Activated naive CD4-positive, alpha-beta T cell treated with anti-CD3 and anti-CD28 coated beads, Interleukin-2, amount 50 U/mL, for 24 hours (primary cell): ENCODE measurements around the gene WDR74.
"Not testable (repeated sequence)": the region's sequence is repeated elsewhere in the genome, so short reads cannot be mapped to it uniquely, and the experiment has no call there.

Experiments
- H3K27ac Mint-ChIP-seq: one replicate; pipeline ENCODE4 v1.8.0; 2021; ENCODE audit warnings: mild to moderate bottlenecking, mixed read lengths
- H3K27me3 Mint-ChIP-seq: one replicate; pipeline ENCODE4 v1.8.0; 2021; ENCODE audit warnings: mixed read lengths
- H3K36me3 Mint-ChIP-seq: one replicate; pipeline ENCODE4 v1.8.0; 2021; ENCODE audit warnings: mixed read lengths
- H3K4me1 Mint-ChIP-seq: one replicate; pipeline ENCODE4 v1.8.0; 2021; ENCODE audit warnings: mixed read lengths
- H3K4me3 Mint-ChIP-seq: one replicate; pipeline ENCODE4 v1.8.0; 2021; ENCODE audit warnings: mild to moderate bottlenecking, mixed read lengths
- H3K9me3 Mint-ChIP-seq: one replicate; pipeline ENCODE4 v1.8.0; 2021; ENCODE audit warnings: mixed read lengths

The WDR74 gene

DNA sequence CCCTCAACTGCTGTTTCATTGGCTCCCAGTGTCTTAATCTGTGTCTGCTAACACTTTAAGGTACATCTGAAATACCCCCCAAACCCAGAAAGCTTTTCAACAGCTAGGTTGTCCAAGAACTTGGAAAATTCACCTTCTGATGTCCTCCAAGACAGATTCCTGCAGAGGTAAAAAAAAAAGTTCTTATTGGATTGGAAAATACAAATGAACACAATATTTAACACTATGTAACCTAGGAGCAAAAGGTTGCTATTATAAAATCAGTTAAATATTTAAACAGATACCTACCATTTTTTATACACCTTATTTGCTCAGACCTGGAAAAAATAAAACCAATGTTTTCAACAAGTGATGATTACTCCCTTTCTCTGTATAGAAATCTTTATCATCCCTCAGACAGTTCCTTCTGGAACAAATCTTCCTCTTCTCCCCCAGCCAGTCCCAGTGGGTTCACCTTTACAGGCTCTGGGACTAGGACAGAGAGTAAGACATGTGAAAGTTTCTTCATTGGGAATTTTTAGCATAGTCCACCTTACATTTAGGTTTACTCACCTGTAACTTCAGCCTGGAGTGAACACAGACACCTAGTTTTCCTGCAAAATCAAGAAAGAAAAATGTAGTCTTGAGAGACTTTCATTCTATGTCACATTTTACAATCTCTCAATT, 13.3 kb upstream of the WDR74 start:
- peak overlapping the region; percentile 97 for H3K27ac Mint-ChIP-seq
- peaks cover 34% of the 10 kb centered on the region for H3K4me1 Mint-ChIP-seq
- H3K36me3 Mint-ChIP-seq, result peaks cover 35% of the 10 kb centered on the region
- no peaks in the 10 kb centered on the region for H3K9me3 Mint-ChIP-seq
- H3K4me3 Mint-ChIP-seq, result peak overlapping the region; percentile 95
- no peaks in the 10 kb centered on the region for H3K27me3 Mint-ChIP-seq

DNA sequence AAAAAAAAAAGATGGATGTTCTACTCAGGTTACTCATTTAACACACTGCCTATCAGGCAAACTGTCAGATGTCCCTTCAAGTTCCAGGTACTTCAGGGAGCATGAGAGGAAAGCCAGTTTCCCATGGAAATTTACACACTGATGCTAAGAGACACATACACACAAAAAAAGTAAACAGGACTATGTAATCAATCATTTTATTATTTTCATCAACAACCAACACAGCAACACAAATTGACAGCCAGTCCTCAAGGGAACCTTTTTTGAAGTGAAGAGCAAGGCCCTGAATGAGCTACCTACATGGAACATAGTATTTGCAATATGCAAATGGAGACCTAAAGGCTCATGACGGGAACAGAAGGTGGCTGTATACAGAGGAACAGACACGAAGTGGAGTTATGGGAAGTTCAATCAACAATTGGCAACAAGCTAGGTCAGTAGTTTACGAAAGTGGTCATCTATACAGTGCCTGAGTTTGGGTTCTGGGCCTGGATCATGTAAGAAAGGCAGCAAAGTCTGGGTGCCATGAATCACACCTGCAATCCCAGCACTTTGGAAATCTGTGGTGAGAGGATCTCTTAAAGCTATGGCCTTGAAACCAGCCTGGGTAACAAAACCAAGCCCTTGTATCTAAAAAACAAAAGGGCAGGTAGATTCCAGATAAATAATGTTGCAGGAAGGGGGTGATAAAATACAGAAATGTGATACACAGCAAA, 12.6 kb upstream of the WDR74 start:
- H3K4me3 Mint-ChIP-seq, result peak overlapping the region; percentile 95
- peak overlapping the region; percentile 96 for H3K27ac Mint-ChIP-seq
- peaks cover 31% of the 10 kb centered on the region for H3K4me1 Mint-ChIP-seq
- H3K36me3 Mint-ChIP-seq, result peaks cover 34% of the 10 kb centered on the region
- no peaks in the 10 kb centered on the region for H3K27me3 Mint-ChIP-seq
- no peaks in the 10 kb centered on the region for H3K9me3 Mint-ChIP-seq

DNA sequence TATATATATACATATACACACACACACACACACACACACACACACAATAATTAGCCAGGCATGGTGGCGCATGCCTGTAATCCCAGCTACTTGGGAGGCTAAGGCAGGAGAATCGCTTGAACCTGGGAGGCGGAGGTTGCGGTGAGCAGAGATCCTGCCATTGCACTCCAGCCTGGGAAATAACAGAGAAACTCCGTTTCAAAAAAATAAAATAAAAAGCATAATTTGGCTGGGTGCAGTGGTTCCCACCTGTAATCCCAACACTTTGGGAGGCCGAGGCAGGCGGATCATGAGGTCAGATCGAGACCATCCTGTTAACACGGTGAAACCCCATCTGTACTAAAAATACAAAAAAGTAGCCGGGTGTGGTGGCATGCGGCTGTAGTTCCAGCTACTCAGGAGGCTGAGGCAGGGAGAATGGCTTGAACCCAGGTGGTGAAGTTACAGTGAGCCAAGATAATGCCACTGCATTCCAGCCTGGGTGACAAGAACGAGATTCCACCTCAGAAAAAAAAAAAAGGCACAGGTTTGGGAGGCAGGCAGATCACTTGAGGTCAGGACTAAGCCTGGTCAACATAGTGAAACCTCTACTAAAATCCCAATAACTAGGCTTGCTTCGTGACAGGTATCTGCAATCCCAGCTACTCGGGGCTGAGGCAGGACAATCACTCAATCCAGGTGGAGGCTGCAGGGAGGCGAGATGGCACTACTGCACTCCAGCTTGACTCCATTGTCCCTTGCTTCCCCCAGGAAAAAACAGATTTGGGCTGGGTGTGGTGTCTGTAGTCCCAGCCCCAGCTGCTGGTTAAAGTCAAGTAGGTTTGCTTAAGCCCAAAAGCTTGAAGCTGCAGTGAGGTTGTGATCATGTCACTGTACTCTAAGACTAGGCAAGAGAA, 11.8 kb upstream of the WDR74 start:
- H3K4me1 Mint-ChIP-seq, result peaks cover 32% of the 10 kb centered on the region
- H3K27ac Mint-ChIP-seq, result peak overlapping the region; percentile 96
- H3K36me3 Mint-ChIP-seq, result peaks cover 34% of the 10 kb centered on the region
- peak overlapping the region; percentile 95 for H3K4me3 Mint-ChIP-seq
- H3K27me3 Mint-ChIP-seq, result no peaks in the 10 kb centered on the region
- H3K9me3 Mint-ChIP-seq, result no peaks in the 10 kb centered on the region

DNA sequence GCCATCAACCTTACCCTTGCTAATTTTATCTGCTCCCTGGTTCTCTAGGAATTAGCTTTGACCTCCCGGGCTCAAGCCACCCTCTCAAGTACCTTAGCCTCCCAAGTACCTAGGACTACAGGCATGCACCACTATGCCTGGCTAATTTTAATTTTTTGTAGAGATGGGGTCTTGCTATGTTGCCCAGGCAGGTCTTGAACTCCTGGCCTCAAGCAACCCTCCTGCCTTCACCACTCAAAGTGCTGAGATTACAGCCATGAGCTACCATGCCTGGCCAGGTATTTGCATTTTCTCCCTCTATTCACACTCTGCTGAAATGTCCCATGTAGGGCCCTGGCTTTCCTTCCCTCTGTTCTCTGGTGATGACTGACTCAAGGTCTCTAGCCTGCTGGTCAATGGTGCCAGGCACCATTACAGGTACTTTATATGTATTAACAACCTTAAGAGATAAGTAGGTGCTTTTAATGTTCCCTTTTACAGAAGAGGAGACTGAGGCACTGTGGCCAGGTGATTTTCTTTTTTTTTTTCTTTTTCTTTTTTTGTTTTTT, 8.5 kb upstream of the WDR74 start:
- H3K9me3 Mint-ChIP-seq, result no peaks in the 10 kb centered on the region
- peaks cover 8% of the 10 kb centered on the region for H3K36me3 Mint-ChIP-seq
- H3K27me3 Mint-ChIP-seq, result no peaks in the 10 kb centered on the region
- peaks cover 22% of the 10 kb centered on the region for H3K4me1 Mint-ChIP-seq
- H3K4me3 Mint-ChIP-seq, result no peak overlapping the region
- no peak overlapping the region for H3K27ac Mint-ChIP-seq

- Mint-ChIP-seq H3K4me1 (peaks cover 12% of the 10 kb centered on the region), H3K27me3 (no peaks in the 10 kb centered on the region), H3K9me3 (no peaks in the 10 kb centered on the region), H3K27ac (no peak overlapping the region), H3K36me3 (no peaks in the 10 kb centered on the region), H3K4me3 (no peak overlapping the region)
Observed at GRCh38 chr11:62846177-62846576, 6.8 kb upstream of the WDR74 start.

GRCh38 chr11:62844154-62844553, 4.8 kb upstream of the WDR74 start:
- H3K27ac Mint-ChIP-seq, result peak overlapping the region; percentile 41
- H3K4me3 Mint-ChIP-seq, result no peak overlapping the region
- no peaks in the 10 kb centered on the region for H3K9me3 Mint-ChIP-seq
- no peaks in the 10 kb centered on the region for H3K27me3 Mint-ChIP-seq
- H3K4me1 Mint-ChIP-seq, result peaks cover 21% of the 10 kb centered on the region
- H3K36me3 Mint-ChIP-seq, result peaks cover 3% of the 10 kb centered on the region

- Mint-ChIP-seq H3K4me3 (no peak overlapping the region), H3K36me3 (peaks cover 5% of the 10 kb centered on the region), H3K4me1 (peaks cover 22% of the 10 kb centered on the region), H3K27me3 (no peaks in the 10 kb centered on the region), H3K27ac (no peak overlapping the region), H3K9me3 (no peaks in the 10 kb centered on the region)
Observed at GRCh38 chr11:62843466-62843865, 4.1 kb upstream of the WDR74 start.

GRCh38 chr11:62842891-62843290, 3.5 kb upstream of the WDR74 start:
- H3K27ac Mint-ChIP-seq, result not testable (repeated sequence)

GRCh38 chr11:62842171-62842741, 2.9 kb upstream of the WDR74 start:
- Mint-ChIP-seq H3K4me1 (peaks cover 29% of the 10 kb centered on the region), H3K9me3 (no peaks in the 10 kb centered on the region), H3K36me3 (peaks cover 10% of the 10 kb centered on the region), H3K4me3 (no peak overlapping the region), H3K27ac (no peak overlapping the region), H3K27me3 (no peaks in the 10 kb centered on the region)

More at GRCh38 chr11:62842891-62843290, 3.5 kb upstream of the WDR74 start:
- H3K36me3 Mint-ChIP-seq, H3K27me3 Mint-ChIP-seq, H3K9me3 Mint-ChIP-seq, H3K4me3 Mint-ChIP-seq: not testable (repeated sequence)
- peaks cover 22% of the 10 kb centered on the region for H3K4me1 Mint-ChIP-seq

DNA sequence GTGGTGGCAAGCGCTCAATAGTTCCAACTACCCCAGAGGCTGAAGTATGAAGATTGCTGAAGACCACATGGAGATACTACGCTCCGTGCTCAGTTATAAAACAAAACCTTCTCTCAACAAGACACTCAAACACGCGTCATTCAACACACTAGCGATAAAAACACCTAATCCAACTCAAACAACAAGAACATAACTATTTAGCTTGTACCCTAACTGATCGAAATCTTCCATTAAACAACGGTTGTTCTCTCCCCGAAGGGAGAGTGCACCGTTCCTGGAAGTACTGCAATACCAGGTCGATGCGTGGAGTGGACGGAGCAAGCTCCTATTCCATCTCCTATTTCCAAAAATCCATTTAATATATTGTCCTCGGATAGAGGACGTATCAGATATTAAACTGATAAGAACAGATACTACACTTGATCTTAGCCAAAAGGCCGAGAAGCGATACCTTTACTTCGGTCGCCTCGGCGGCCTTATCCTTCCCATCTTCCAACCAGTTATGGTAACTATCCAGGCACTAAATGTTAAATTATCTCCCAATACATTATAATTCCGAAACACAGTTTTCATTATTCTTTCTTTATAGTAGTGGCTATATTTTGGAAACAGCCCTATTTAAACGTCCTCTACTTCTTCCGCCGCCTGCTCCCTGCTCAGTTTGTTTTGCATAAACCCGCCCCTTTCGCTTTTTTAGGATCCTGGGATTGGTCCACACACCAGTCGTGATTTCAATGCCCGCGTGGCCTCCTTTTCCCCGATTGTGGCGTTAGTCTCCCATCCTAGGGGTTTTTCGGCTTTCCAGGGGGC, 2.2 kb upstream of the WDR74 start:
- no peak overlapping the region for H3K4me3 Mint-ChIP-seq
- H3K4me1 Mint-ChIP-seq, result peaks cover 28% of the 10 kb centered on the region
- peaks cover 11% of the 10 kb centered on the region for H3K36me3 Mint-ChIP-seq

GRCh38 chr11:62840721-62841360, 1.5 kb upstream of the WDR74 start:
- not testable (repeated sequence) for H3K27me3 Mint-ChIP-seq, H3K9me3 Mint-ChIP-seq, H3K27ac Mint-ChIP-seq, H3K4me3 Mint-ChIP-seq
- Mint-ChIP-seq H3K36me3 (peaks cover 13% of the 10 kb centered on the region), H3K4me1 (peaks cover 31% of the 10 kb centered on the region)

More for the DNA sequence above, 2.2 kb upstream of the WDR74 start:
- H3K27me3 Mint-ChIP-seq, result no peaks in the 10 kb centered on the region
- H3K9me3 Mint-ChIP-seq, result no peaks in the 10 kb centered on the region
- no peak overlapping the region for H3K27ac Mint-ChIP-seq

GRCh38 chr11:62835336-62835735, 4.1 kb downstream of the WDR74 start:
- no peak overlapping the region for H3K4me3 Mint-ChIP-seq

GRCh38 chr11:62832336-62833234, 6.8 kb downstream of the WDR74 start, which contains the start of gene TEX54:
TSS of gene TEX54 (minus strand) at chr11:62832841.
- Mint-ChIP-seq H3K9me3 (no peaks in the 10 kb centered on the region), H3K4me3 (peak within 1 kb of the TSS; percentile 93), H3K4me1 (peaks cover 56% of the 10 kb centered on the region), H3K27me3 (no peaks in the 10 kb centered on the region), H3K27ac (peak within 1 kb of the TSS; percentile 99), H3K36me3 (peaks cover 17% of the 10 kb centered on the region)

More at GRCh38 chr11:62835336-62835735, 4.1 kb downstream of the WDR74 start:
- peaks cover 59% of the 10 kb centered on the region for H3K4me1 Mint-ChIP-seq
- no peaks in the 10 kb centered on the region for H3K9me3 Mint-ChIP-seq
- H3K36me3 Mint-ChIP-seq, result peaks cover 23% of the 10 kb centered on the region
- H3K27ac Mint-ChIP-seq, result peak overlapping the region; percentile 74
- H3K27me3 Mint-ChIP-seq, result no peaks in the 10 kb centered on the region
